Activated naive CD4-positive, alpha-beta T cell treated with anti-CD3 and anti-CD28 coated beads, Interleukin-2, amount 50 U/mL, for 24 hours (primary cell): ENCODE measurements around the gene SLC36A1.
"Not testable (repeated sequence)": the region's sequence is repeated elsewhere in the genome, so short reads cannot be mapped to it uniquely, and the experiment has no call there.

Experiments
- H3K27ac Mint-ChIP-seq: one replicate; pipeline ENCODE4 v1.8.0; 2021; ENCODE audit warnings: mild to moderate bottlenecking, mixed read lengths
- H3K27me3 Mint-ChIP-seq: one replicate; pipeline ENCODE4 v1.8.0; 2021; ENCODE audit warnings: mixed read lengths
- H3K36me3 Mint-ChIP-seq: one replicate; pipeline ENCODE4 v1.8.0; 2021; ENCODE audit warnings: mixed read lengths
- H3K4me1 Mint-ChIP-seq: one replicate; pipeline ENCODE4 v1.8.0; 2021; ENCODE audit warnings: mixed read lengths
- H3K4me3 Mint-ChIP-seq: one replicate; pipeline ENCODE4 v1.8.0; 2021; ENCODE audit warnings: mild to moderate bottlenecking, mixed read lengths
- H3K9me3 Mint-ChIP-seq: one replicate; pipeline ENCODE4 v1.8.0; 2021; ENCODE audit warnings: mixed read lengths

SLC36A1 gene

GRCh38 chr5:151447174-151448037, at the start of gene SLC36A1:
Gene SLC36A1 (plus strand): TSS chr5:151447603. CDS start chr5:151458793, 11,190 bp downstream.
- no peaks in the 10 kb centered on the region for H3K36me3 Mint-ChIP-seq
- no peaks in the 10 kb centered on the region for H3K9me3 Mint-ChIP-seq
- peaks cover 21% of the 10 kb centered on the region for H3K4me1 Mint-ChIP-seq

GRCh38 chr5:151405334-151406160, 41.9 kb upstream of the SLC36A1 start:
- Mint-ChIP-seq H3K4me1 (no peaks in the 10 kb centered on the region), H3K4me3 (no peak overlapping the region), H3K27ac (no peak overlapping the region), H3K27me3 (peaks cover 22% of the 10 kb centered on the region), H3K9me3 (no peaks in the 10 kb centered on the region), H3K36me3 (no peaks in the 10 kb centered on the region)

More at GRCh38 chr5:151447174-151448037, at the start of gene SLC36A1:
- Mint-ChIP-seq H3K27me3 (peaks cover 4% of the 10 kb centered on the region), H3K27ac (peak within 1 kb of the TSS; percentile 94), H3K4me3 (peak within 1 kb of the TSS; percentile 97)

GRCh38 chr5:151406322-151406947, 41.0 kb upstream of the SLC36A1 start:
- no peak overlapping the region for H3K27ac Mint-ChIP-seq
- no peak overlapping the region for H3K4me3 Mint-ChIP-seq
- peaks cover 22% of the 10 kb centered on the region for H3K27me3 Mint-ChIP-seq
- no peaks in the 10 kb centered on the region for H3K9me3 Mint-ChIP-seq
- no peaks in the 10 kb centered on the region for H3K36me3 Mint-ChIP-seq
- H3K4me1 Mint-ChIP-seq = no peaks in the 10 kb centered on the region

GRCh38 chr5:151408591-151409230, 38.7 kb upstream of the SLC36A1 start:
- Mint-ChIP-seq H3K4me1 (no peaks in the 10 kb centered on the region), H3K36me3 (no peaks in the 10 kb centered on the region), H3K27ac (no peak overlapping the region), H3K27me3 (peaks cover 25% of the 10 kb centered on the region), H3K9me3 (no peaks in the 10 kb centered on the region), H3K4me3 (no peak overlapping the region)

GRCh38 chr5:151413800-151414199, 33.6 kb upstream of the SLC36A1 start:
- H3K36me3 Mint-ChIP-seq = peaks cover 4% of the 10 kb centered on the region
- peaks cover 14% of the 10 kb centered on the region for H3K27me3 Mint-ChIP-seq
- H3K4me1 Mint-ChIP-seq = no peaks in the 10 kb centered on the region
- H3K9me3 Mint-ChIP-seq = peaks cover 1% of the 10 kb centered on the region
- H3K4me3 Mint-ChIP-seq = no peak overlapping the region
- H3K27ac Mint-ChIP-seq = no peak overlapping the region

GRCh38 chr5:151414536-151414935, 32.9 kb upstream of the SLC36A1 start:
- Mint-ChIP-seq H3K4me1 (no peaks in the 10 kb centered on the region), H3K27me3 (peaks cover 14% of the 10 kb centered on the region), H3K36me3 (peaks cover 7% of the 10 kb centered on the region), H3K4me3 (no peak overlapping the region), H3K9me3 (peaks cover 5% of the 10 kb centered on the region), H3K27ac (no peak overlapping the region)

- no peaks in the 10 kb centered on the region for H3K4me1 Mint-ChIP-seq
- peaks cover 5% of the 10 kb centered on the region for H3K27me3 Mint-ChIP-seq
These were observed 29.7 kb upstream of the SLC36A1 start for GRCh38 chr5:151417712-151418111.

GRCh38 chr5:151420127-151420526, 27.3 kb upstream of the SLC36A1 start:
- H3K9me3 Mint-ChIP-seq = peaks cover 5% of the 10 kb centered on the region
- H3K27me3 Mint-ChIP-seq = peaks cover 6% of the 10 kb centered on the region
- H3K27ac Mint-ChIP-seq = no peak overlapping the region
- H3K36me3 Mint-ChIP-seq = peaks cover 7% of the 10 kb centered on the region
- H3K4me1 Mint-ChIP-seq = no peaks in the 10 kb centered on the region
- H3K4me3 Mint-ChIP-seq = no peak overlapping the region

More at GRCh38 chr5:151417712-151418111, 29.7 kb upstream of the SLC36A1 start:
- H3K36me3 Mint-ChIP-seq = peaks cover 7% of the 10 kb centered on the region
- H3K9me3 Mint-ChIP-seq = peaks cover 5% of the 10 kb centered on the region
- no peak overlapping the region for H3K4me3 Mint-ChIP-seq
- H3K27ac Mint-ChIP-seq = no peak overlapping the region

GRCh38 chr5:151424892-151425523, 22.4 kb upstream of the SLC36A1 start:
- Mint-ChIP-seq H3K4me3 (no peak overlapping the region), H3K27ac (no peak overlapping the region), H3K36me3 (no peaks in the 10 kb centered on the region), H3K9me3 (no peaks in the 10 kb centered on the region), H3K27me3 (peaks cover 3% of the 10 kb centered on the region), H3K4me1 (no peaks in the 10 kb centered on the region)

GRCh38 chr5:151426347-151426746, 21.1 kb upstream of the SLC36A1 start:
- H3K4me1 Mint-ChIP-seq, H3K4me3 Mint-ChIP-seq, H3K27me3 Mint-ChIP-seq, H3K9me3 Mint-ChIP-seq, H3K36me3 Mint-ChIP-seq, H3K27ac Mint-ChIP-seq: not testable (repeated sequence)

GRCh38 chr5:151427258-151427657, 20.1 kb upstream of the SLC36A1 start:
- Mint-ChIP-seq H3K4me3 (no peak overlapping the region), H3K36me3 (no peaks in the 10 kb centered on the region), H3K4me1 (no peaks in the 10 kb centered on the region), H3K9me3 (no peaks in the 10 kb centered on the region), H3K27ac (no peak overlapping the region), H3K27me3 (peaks cover 3% of the 10 kb centered on the region)

GRCh38 chr5:151430731-151431130, 16.7 kb upstream of the SLC36A1 start:
- Mint-ChIP-seq H3K4me3 (no peak overlapping the region), H3K36me3 (no peaks in the 10 kb centered on the region), H3K27ac (no peak overlapping the region), H3K27me3 (no peaks in the 10 kb centered on the region), H3K4me1 (no peaks in the 10 kb centered on the region), H3K9me3 (no peaks in the 10 kb centered on the region)

GRCh38 chr5:151431666-151432065, 15.7 kb upstream of the SLC36A1 start:
- Mint-ChIP-seq H3K9me3 (no peaks in the 10 kb centered on the region), H3K4me3 (no peak overlapping the region), H3K27ac (no peak overlapping the region), H3K36me3 (no peaks in the 10 kb centered on the region), H3K4me1 (no peaks in the 10 kb centered on the region), H3K27me3 (peaks cover 2% of the 10 kb centered on the region)

GRCh38 chr5:151432210-151432609, 15.2 kb upstream of the SLC36A1 start:
- Mint-ChIP-seq H3K36me3 (no peaks in the 10 kb centered on the region), H3K4me1 (no peaks in the 10 kb centered on the region), H3K4me3 (no peak overlapping the region), H3K27ac (no peak overlapping the region), H3K27me3 (peaks cover 2% of the 10 kb centered on the region), H3K9me3 (no peaks in the 10 kb centered on the region)
